NCI-H524 (cell line): ENCODE measurements around the gene SCUBE1.

ENCODE experiments used
- DNase-seq, 2 experiments: peaks; one replicate each; lab custom pipeline; 2025; lab: John Stamatoyannopoulos, UW

SCUBE1 gene

DNA sequence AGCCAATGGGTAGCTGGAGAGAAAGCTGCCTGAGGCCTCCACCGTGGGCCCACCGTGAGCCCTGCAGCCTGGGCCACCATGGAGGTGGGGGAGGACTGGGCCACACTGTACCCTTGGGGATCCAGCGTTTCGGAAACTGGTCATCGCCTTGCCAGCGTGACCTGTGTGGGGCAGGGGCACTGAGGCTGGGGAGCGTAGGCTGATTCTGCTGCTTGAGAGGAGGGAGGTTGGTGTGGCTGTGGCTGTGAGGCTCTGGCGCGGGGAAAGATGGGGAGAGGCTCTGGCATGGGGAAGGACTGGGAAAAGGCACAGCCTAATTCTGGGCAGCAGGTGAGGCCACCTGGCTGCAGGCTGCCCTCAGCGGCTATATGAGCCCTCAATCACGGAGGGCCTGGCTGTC lies 143.6 kb downstream of the SCUBE1 start:
- no peak for DNase-seq

- DNase-seq = no peak
Observed at GRCh38 chr22:43198936-43199335, 144.2 kb downstream of the SCUBE1 start.

GRCh38 chr22:43198126-43198525 lies 145.0 kb downstream of the SCUBE1 start:
- DNase-seq = no peak

- DNase-seq = no peak
Observed at GRCh38 chr22:43197271-43197941, 145.8 kb downstream of the SCUBE1 start.

DNA sequence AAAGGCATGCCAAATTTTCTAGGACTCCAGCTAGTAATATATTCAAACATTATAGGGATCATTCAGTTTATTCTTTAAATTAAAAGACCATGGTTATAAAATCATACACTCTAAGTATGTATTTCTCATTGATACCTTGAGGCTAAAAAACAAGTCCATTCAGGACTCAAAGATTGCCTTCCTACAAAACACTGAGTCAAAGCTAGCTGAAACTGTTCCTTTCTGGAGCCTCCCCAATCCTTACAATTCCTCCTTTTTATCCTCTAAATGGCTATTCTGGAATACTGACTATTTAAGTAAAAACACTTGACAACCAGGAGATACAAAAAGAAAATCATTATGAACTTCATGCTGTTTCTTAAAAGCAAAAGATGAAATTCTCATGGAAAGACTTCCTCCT lies 151.3 kb downstream of the SCUBE1 start:
- no peak for DNase-seq

DNA sequence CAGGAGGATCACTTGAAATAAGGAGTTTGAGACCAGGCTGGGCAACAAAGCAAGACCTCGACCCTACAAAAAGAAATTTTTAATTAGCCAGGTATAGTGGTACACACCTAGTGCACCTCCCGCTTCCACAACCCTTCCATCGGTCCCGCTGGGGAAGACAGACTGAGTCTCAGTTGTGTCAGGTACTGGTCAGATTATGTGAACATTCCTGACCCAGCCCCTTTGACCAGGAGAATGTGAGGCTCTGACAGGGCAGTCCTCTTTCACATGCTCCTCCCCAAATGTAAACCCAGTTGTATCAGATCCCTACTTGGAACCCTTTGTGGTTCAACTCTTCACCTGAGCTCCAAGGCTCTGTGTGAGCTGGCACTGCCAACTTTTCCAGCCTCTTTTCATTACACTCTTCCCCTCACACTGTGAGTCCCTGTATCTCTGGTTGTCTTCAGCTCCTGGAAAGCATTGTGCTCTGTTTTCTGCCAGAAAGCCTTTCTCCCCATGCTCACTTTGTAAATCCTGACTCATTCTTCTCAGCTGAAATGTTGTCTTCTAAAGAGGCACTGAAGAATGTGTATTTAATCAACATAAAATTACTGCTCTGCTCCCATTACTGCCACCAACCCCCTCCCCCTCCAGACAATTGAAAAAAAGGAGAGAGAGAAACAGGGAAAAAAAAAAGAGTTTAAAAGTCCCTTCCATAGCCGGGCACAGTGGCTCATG lies 154.2 kb downstream of the SCUBE1 start:
- DNase-seq = no peak

- peak; percentile 92 to 97 for DNase-seq
Observed at GRCh38 chr22:43187171-43188099, 155.7 kb downstream of the SCUBE1 start.

GRCh38 chr22:43186272-43187170 lies 156.7 kb downstream of the SCUBE1 start, which contains the start of gene TTLL12:
Gene TTLL12 (minus strand): TSS chr22:43187134. CDS start chr22:43187069, 65 bp downstream.
- peak in 1 of 2 experiments; percentile 37 for DNase-seq

GRCh38 chr22:43185860-43186261 lies 157.3 kb downstream of the SCUBE1 start:
- peak; percentile 59 to 77 for DNase-seq

DNA sequence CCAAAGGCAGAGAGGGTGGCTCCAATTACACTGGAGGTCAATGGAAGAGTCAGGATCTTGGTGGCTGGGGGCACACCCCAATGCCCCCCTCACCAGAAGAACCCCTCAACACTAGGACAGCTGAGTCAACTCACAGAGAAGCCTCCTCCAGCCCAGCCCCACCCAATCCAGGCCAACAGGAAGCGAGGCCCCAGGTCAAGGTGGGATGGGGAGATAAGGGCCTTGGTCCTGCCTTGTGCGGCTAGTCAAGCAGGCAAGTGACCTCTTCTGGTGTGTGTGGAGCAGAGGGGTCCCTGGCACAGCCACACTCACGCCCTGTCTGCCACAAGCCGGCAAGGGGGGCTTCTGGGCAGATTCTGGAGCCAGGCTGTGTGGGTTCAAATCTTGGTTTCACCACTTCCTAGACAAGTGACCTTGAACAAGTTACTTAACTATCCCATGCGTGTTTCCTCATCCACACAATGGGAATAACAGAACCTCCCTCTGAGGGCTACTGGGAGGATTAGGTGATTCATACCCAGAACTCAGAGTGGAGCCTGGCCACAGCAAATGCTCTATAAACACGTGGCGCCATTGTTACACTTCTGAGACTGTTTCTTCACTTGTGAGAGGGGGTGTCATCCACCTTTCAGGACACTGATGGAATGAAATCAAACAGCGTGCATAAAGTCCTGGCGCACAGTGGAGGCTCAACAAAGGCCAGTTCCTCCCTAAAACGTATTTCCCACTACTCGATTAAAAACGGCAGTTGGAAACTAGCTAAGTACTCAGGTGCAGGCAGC lies 159.5 kb downstream of the SCUBE1 start:
- no peak for DNase-seq

DNA sequence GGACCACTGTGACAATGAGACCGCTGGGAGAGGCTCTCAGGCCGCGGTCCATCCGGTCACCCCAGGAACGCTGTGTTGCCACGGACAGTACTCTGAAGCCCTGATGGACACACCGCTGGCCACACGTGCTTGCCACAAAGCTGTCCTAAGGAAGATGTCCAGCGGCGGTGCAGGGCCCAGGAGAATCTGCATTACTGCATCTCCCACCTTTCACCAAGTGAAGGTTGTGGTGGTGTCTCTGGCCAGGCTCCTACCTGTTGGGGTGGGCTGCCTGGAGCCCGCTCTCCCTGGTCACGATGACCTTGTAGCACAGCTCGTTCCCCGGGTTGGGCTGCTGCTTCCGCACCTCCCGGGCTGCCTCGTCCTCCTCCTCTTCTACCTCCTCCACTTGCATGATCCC lies 160.4 kb downstream of the SCUBE1 start:
- DNase-seq = no peak

DNA sequence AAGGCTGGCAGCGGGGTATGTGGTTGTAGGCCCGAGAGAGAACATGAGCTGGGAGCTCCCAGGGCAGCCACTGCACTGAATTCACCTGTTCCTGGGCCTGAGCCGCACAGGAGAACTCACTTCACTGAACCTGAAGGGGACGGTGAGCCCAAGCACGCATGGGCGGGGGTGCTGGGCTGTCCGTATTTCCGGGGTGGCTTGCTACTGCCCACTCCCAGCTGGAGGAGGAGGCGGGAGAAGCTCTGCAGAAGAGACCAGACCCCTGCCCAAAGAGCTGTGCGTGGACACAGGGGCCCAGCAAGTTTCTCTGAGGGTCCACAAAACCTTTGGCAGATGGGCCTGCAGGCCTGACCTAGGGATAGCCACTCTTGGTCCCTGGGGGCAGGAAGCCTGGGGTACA lies 161.1 kb downstream of the SCUBE1 start:
- no peak for DNase-seq

DNA sequence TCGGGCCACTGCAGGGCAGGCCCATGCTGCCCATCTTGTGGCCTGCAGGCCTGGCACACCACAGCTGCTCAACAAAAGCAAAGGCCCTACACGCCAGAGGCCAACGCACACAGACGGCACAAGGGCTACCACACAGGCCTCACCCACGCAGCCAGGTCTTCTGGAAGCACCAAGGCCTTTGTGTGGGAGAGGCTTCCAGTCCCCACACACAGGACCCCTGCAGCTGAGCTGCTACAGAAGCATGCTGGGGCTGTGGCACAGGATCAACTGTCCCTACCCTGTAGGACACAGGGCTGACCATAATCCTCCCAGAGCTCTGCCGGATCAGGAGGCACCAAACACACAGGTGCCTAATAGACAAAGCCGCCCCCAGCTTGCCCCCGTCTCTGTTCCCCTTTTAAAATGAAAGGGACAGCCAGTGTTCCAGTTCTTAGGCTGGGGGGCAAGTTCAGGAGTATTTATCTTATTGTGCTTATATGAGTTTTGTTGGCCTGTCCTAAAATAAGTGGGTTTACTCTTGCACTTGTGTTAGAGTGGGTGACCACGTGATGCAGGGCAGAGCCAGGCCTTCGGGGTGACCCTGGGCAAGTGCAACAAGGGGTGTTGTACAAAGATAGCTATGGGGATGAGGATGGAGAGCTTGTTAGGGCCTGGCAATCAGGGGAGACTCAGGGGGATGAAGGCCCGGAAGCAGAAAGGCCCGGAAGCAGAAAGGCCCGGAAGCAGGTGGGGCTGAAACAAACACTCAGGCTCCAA lies 161.7 kb downstream of the SCUBE1 start:
- DNase-seq = no peak

- no peak for DNase-seq
Observed at GRCh38 chr22:43180670-43181069, 162.5 kb downstream of the SCUBE1 start.

DNA sequence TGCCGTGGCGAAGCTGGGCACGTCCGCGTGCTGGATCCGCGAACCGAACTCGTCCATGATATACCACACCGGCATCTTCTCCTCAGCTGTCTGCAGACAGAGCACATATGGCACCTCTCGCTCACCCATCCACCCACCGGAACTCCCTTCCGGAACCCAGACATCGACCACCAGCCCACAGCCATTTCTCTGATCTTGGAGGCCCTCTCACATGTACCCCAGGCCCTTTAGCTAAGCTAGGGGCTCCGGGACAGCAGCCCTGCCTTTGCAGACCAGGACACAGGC lies 163.3 kb downstream of the SCUBE1 start:
- no peak for DNase-seq

DNA sequence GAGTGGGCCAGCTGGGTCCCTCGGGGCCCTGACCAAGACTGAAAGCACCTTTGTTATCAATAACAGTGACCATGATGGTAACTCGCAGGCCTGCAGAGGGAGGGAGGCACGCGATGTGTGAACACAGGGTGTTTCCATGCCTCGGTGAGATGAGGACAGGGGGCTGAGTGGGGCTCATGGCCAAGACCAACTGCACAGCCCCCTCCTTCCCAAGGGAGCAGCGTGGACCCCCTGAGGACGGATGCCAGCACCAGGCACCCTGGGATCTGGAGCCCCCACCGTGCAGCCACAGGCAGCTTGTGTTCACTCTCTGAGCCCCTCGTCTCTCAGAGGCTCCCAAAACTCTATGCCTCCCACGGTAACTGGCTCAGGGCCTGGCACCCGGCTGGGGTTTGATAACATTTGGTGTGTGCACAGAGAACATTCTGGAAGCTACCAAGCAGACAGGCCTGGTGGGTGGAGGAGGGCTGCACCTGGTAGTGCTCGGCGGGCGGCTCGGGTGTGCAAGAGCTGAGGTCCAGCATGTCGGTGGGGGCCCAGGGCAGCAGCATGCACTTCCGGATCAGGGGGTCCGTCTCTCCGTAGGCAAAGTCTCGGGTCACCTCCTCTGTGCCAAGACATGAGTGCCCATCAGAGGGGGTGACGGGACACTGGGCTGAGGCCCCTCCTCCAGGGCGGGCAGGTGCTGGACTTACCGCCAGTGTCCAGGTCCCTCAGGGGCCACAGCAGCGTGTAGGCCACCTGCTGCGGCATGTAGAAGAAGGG lies 163.8 kb downstream of the SCUBE1 start:
- DNase-seq = no peak

GRCh38 chr22:43177479-43177878 lies 165.7 kb downstream of the SCUBE1 start:
- DNase-seq = no peak

DNA sequence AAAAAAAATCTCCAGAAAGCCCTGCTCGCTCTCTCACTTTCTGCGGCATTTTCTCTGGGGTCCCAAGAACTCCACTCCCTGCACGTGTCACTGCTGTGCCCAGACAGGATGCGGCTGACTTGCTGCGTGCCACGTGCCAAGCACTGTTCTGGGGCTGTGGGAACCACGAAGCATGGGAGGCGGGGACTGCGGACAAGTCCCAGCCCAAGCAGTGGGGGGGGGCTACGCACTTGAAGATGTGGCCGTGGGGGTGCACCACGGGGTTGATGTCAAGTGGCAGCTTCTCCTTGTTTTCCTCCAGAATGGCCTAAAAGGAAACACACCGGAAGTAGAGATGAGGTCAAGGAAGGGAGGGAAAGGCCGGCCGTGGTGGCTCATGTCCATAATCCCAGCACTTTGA lies 167.1 kb downstream of the SCUBE1 start:
- DNase-seq = no peak

- no peak for DNase-seq
Observed at GRCh38 chr22:43174941-43175531, 168.1 kb downstream of the SCUBE1 start.
